Stomach (tissue), 9 donors: Measurements from ENCODE around the gene CACNA2D3. TPM values are rescaled to one million over a fixed set of nuclear protein-coding genes. Genes with fewer than 3 reads are reported as not detected.

Experiments
- DNase-seq, 2 donors: peaks; one replicate each; pipeline versions ENCODE4 v3.0.0 to v3.0.0-alpha.2; 2013 to 2019
- H3K27ac ChIP-seq, 5 donors: fragments of 200-600 bp in 4 of 5; sonication (generic) in 4 of 5; one replicate each; pipeline ENCODE4 v1.5.1; 2013 to 2019; ENCODE audit warnings: mild to moderate bottlenecking in 1 of 5, moderate library complexity in 1 of 5
- H3K27me3 ChIP-seq, 3 donors: fragments of 200-600 bp; sonication (generic); one replicate each; pipeline ENCODE4 v1.5.1; 2017 to 2019; ENCODE audit warnings: mixed run types in 1 of 3
- H3K36me3 ChIP-seq, 4 donors: fragments of 200-600 bp; sonication (generic); 1 replicate in 3 of 4; 2 replicates in 1 of 4; pipeline ENCODE4 v1.5.1; 2016 to 2019
- H3K4me1 ChIP-seq, 4 donors: fragments of 200-600 bp; sonication (generic); one replicate each; pipeline ENCODE4 v1.5.1; 2016 to 2019
- H3K4me3 ChIP-seq, 4 donors: fragments of 200-600 bp; sonication (generic) in 3 of 4; one replicate each; pipeline ENCODE4 v1.5.1; 2016 to 2019; ENCODE audit warnings: mild to moderate bottlenecking in 1 of 4
- H3K9me3 ChIP-seq, 4 donors: fragments of 200-600 bp; sonication (generic); one replicate each; pipeline ENCODE4 v1.5.1; 2016 to 2019
- EP300 ChIP-seq: sonication (generic); formaldehyde crosslinking; IDR thresholded peaks from one replicate; pipeline ENCODE4 v1.6.1; 2017; ENCODE audit warnings: antibody characterized with exemption
- POLR2A ChIP-seq, 4 donors: fragments of 450-650 bp; IDR thresholded peaks; one replicate each; pipeline ENCODE4 v1.6.1; 2016; ENCODE audit warnings: antibody characterized with exemption in 4 of 4, control low read depth in 2 of 4, mild to moderate bottlenecking in 1 of 4, moderate library complexity in 1 of 4
- POLR2AphosphoS5 ChIP-seq, 3 donors: sonication (generic); formaldehyde crosslinking; IDR thresholded peaks; one replicate each; pipeline ENCODE4 v1.6.1; 2016; ENCODE audit warnings: antibody characterized with exemption in 3 of 3
- WGBS, 5 donors: extraction: QIAGEN DNeasy Blood & Tissue Kit in 3 of 5; methylation state at CpG; one replicate each; pipeline versions ENCODE4 v1.1.5 to v1.1.7; 2013 to 2018; 5-methylcytosine and 5-hydroxymethylcytosine counted together
- intact Hi-C: fragments of 100-400 bp; cut with DNase I; formaldehyde crosslinking; loops from one replicate; pipeline ENCODE4 v1.15.1; 2023; ENCODE audit warnings: low total_unique reads
- polyA plus RNA-seq, 3 donors: library from polyadenylated mRNA; stranded (reverse); fragments of 200-250 nt; gene quantifications; one replicate each; pipeline ENCODE4 v1.2.3, GENCODE V29; 2013
- total RNA-seq, 5 donors: library from RNA; depleted of rRNA; stranded (reverse); fragments of >200 nt; gene quantifications; one replicate each; pipeline versions ENCODE4 v1.1.0 to v1.2.3, GENCODE V29; 2014 to 2016
- TF ChIP-seq, protein P1 (sequence below), 7 experiments: fragments of 450-650 bp in 4 of 7; fragments of 200-600 bp in 3 of 7; sonication (generic) in 3 of 7; IDR thresholded peaks; one replicate each; pipeline ENCODE4 v1.5.1; 2016 to 2019; ENCODE audit warnings: antibody characterized with exemption in 7 of 7, control low read depth in 2 of 7, mild to moderate bottlenecking in 1 of 7
- donor health status: healthy with polysubstance abuse.
- donor health status: Bipolar disorder and iron deficiency.
- donor health status: healthy.

Gene CACNA2D3
- total and polyA plus RNA-seq, 8 donors, result 0.56 to 54.0 (median 2.9) TPM; not detected in 1

DNA sequence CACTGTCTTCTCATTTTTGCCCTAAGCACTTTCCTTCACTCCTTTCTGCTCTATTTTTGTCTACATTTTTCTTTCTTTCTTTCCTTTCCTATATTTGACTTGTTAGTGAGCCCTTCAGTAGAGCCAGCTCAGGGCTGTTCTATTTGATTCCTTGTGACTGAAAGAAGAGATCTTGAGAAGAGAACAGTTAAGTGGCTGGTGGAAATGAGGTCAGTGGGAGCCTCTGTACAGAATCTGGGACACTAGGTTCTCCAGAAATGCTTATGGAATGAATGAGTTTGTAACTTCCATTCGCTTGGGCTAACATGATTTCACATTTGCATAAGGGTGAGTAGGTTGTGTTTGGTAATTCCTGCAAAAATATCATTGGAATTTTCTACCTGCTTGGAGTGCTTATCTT lies 45.6 kb downstream of the CACNA2D3 start:
- WGBS, 5 donors, result 43 to 70% (median 43%) methylated on average over 1 of the region's 1 CpG
- Histone ChIP-seq H3K4me3 (no peak overlapping the region), H3K9me3 (no peaks in the 10 kb centered on the region), H3K4me1 (peaks cover 0 to 6% (median 2%) of the 10 kb centered on the region in 4 donors), H3K27me3 (no peaks in the 10 kb centered on the region), H3K36me3 (no peaks in the 10 kb centered on the region), H3K27ac (no peak overlapping the region)
- TF ChIP-seq POLR2A (IDR thresholded peaks at IDR 0.05), result no peak
- no peak for TF ChIP-seq EP300
- TF ChIP-seq POLR2AphosphoS5 (IDR thresholded peaks at IDR 0.05), result no peak
- TF ChIP-seq, protein P1, sequence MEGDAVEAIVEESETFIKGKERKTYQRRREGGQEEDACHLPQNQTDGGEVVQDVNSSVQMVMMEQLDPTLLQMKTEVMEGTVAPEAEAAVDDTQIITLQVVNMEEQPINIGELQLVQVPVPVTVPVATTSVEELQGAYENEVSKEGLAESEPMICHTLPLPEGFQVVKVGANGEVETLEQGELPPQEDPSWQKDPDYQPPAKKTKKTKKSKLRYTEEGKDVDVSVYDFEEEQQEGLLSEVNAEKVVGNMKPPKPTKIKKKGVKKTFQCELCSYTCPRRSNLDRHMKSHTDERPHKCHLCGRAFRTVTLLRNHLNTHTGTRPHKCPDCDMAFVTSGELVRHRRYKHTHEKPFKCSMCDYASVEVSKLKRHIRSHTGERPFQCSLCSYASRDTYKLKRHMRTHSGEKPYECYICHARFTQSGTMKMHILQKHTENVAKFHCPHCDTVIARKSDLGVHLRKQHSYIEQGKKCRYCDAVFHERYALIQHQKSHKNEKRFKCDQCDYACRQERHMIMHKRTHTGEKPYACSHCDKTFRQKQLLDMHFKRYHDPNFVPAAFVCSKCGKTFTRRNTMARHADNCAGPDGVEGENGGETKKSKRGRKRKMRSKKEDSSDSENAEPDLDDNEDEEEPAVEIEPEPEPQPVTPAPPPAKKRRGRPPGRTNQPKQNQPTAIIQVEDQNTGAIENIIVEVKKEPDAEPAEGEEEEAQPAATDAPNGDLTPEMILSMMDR (IDR thresholded peaks at IDR 0.05), result no peak
- intact Hi-C loops, result no loop called here
- DNase-seq, result no peak

DNA sequence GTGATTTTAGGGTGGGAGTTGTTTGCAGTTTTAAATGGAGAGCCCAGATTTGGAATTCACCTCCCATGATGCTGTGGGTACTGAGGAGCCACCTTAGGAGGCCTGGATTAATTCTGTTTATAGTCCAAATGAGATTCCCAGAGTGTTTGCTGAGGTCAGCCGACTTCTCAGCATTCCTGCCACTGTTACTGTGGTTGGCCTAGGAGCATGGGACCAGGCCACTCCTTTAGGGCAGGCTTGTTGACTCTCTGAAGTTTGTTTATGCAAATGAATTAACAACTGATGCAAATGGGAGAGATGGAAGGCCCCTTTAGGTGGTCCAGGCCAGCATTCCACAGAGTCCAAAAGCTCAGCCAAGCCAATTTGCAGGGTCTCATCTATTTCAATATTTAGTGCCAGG lies 46.1 kb downstream of the CACNA2D3 start:
- Histone ChIP-seq H3K27ac (no peak overlapping the region), H3K36me3 (no peaks in the 10 kb centered on the region), H3K4me3 (no peak overlapping the region), H3K4me1 (peaks cover 0 to 6% (median 2%) of the 10 kb centered on the region in 4 donors), H3K9me3 (no peaks in the 10 kb centered on the region), H3K27me3 (no peaks in the 10 kb centered on the region)
- no peak for TF ChIP-seq POLR2AphosphoS5 (IDR thresholded peaks at IDR 0.05)
- TF ChIP-seq POLR2A (IDR thresholded peaks at IDR 0.05), result no peak
- no peak for TF ChIP-seq EP300
- TF ChIP-seq, protein P1 (IDR thresholded peaks at IDR 0.05), result no peak
- DNase-seq, result no peak
- WGBS, 5 donors, result 35 to 75% (median 37%) methylated on average over 1 of the region's 1 CpG
- intact Hi-C loops, result no loop called here

DNA sequence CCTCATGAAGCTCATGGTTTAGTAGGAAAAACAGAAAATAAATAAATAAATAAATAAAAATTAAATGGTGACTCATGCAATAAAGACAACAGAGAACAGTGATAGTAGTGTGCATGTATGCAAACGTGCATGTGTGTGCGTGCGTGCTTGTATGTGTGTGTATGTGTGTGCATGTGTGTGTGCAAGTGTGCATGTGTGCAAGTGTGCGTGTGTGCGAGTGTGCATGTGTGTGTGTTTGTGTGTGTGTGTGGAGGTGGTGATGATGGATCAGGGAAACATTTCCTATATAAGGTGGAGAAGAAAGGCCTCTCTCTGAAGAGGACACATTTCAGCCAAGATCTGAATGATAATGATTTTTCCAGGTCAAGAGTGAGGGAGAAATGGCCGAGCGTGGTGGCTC lies 47.2 kb downstream of the CACNA2D3 start:
- Histone ChIP-seq H3K36me3 (no peaks in the 10 kb centered on the region), H3K4me3 (no peak overlapping the region), H3K4me1 (peaks cover 0 to 6% (median 2%) of the 10 kb centered on the region in 4 donors), H3K9me3 (no peaks in the 10 kb centered on the region), H3K27ac (no peak overlapping the region), H3K27me3 (no peaks in the 10 kb centered on the region)
- 90 to 97% (median 92%) methylated on average over 7 of the region's 7 CpGs for WGBS, 5 donors
- intact Hi-C loops, result no loop called here
- no peak for DNase-seq
- no peak for TF ChIP-seq EP300
- TF ChIP-seq, protein P1 (IDR thresholded peaks at IDR 0.05), result no peak
- no peak for TF ChIP-seq POLR2A (IDR thresholded peaks at IDR 0.05)
- TF ChIP-seq POLR2AphosphoS5 (IDR thresholded peaks at IDR 0.05), result no peak

DNA sequence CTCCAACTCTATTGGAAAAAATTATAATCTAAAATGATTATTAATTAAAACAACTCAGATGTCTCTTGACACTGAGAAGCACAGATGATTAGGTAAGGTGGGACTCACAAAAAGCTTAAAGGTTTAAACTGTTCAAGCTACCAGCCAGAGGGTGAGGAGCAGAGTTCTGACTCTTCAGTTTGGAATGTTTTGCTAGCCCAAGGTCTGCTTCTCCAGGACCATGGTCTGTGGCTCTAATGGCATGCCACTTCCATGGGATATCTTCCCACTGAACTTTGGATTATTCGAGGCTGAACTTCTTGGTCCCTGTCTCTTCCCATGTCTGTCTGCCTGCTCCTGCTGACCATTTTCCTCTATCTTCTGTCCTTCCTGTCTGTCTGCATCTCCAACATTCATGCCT lies 49.2 kb downstream of the CACNA2D3 start:
- Histone ChIP-seq H3K4me3 (no peak overlapping the region), H3K4me1 (peaks cover 0 to 17% (median 2%) of the 10 kb centered on the region in 4 donors), H3K9me3 (no peaks in the 10 kb centered on the region), H3K27ac (no peak overlapping the region), H3K36me3 (no peaks in the 10 kb centered on the region), H3K27me3 (no peaks in the 10 kb centered on the region)
- no peak for TF ChIP-seq EP300
- TF ChIP-seq, protein P1 (IDR thresholded peaks at IDR 0.05), result no peak
- TF ChIP-seq POLR2A (IDR thresholded peaks at IDR 0.05), result no peak
- no peak for TF ChIP-seq POLR2AphosphoS5 (IDR thresholded peaks at IDR 0.05)
- 61 to 84% (median 64%) methylated on average over 1 of the region's 1 CpG for WGBS, 5 donors
- no peak for DNase-seq
- intact Hi-C loops, result no loop called here
